HG02943 (cell line): ENCODE results near the gene IGSF1.
"Not testable (repeated sequence)": the region's sequence is repeated elsewhere in the genome, so short reads cannot be mapped to it uniquely, and the experiment has no call there.

Source experiments
- ATAC-seq: cut with Tn5 transposase; IDR thresholded peaks from one replicate; pipeline ENCODE4 v1.9.1; 2021; ENCODE audit warnings: mild to moderate bottlenecking, low read depth, moderate library complexity; ENCODE audit not compliant: unreplicated experiment

Gene IGSF1

DNA sequence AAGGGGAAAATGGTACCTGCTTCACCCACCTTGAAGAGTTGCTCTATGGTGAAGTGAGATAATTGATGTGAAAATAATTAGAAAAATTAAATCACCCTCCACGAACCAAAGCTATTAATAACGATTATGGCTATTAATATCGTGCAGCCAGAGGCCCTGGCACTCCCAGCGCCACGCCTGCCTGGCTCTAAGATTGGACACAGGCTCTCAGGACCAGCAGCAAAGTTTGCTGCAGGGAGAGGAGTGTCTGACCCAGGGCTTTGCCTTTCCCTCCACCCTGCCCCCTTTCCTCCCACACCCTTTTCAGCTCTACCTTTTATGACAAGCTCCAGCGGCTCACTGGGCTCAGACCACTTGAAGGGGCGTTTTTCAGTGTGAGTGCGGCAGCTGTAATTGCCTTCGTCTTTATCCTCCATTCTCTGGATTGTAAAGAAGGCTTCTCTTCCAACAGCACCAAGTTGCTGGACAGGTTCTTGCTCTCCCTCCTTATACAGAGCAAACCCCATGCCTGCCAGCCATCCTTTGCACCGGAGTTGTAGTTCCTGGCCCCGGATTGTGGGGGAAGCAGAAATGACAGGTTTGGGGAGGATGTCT, 11.5 kb downstream of the IGSF1 start:
- no peak for ATAC-seq

DNA sequence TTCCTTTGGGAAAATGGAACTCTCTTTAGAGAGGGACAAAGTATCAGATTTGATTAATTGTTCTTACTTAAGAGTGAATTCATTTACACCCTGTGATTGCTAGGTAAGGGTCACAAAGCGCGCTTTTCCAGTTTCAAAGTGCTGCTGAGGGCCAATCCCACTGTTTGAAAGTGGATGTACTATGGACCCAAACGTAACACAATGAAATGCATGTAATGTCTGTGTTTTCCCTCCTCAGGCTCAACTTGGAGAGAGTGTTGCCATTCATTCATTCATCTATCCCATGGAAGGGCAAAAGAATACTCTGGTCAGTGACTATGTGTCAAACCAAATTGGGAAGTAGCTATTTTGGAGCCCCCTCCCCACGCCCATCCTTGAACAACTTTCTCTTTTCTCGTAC, 16.1 kb downstream of the IGSF1 start:
- ATAC-seq: no peak

DNA sequence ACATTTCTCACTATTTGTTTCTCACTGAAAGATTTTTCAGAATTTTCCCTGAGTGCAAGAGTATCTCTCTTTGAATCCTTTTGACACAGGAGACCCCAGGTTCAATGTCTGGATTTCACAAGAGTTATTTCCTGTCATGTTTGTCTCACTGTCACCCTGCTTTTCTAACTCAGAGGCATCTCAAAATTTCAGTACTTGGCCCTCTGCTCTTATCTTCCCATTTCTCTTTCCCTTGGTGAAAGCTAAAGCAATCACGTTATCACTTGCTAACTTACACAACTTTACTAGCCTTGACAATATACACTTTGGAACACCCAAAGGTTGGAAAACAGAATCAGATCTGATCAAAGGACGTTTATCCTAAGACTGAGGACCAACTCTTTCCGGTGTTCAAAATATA, 17.3 kb downstream of the IGSF1 start:
- ATAC-seq: no peak

DNA sequence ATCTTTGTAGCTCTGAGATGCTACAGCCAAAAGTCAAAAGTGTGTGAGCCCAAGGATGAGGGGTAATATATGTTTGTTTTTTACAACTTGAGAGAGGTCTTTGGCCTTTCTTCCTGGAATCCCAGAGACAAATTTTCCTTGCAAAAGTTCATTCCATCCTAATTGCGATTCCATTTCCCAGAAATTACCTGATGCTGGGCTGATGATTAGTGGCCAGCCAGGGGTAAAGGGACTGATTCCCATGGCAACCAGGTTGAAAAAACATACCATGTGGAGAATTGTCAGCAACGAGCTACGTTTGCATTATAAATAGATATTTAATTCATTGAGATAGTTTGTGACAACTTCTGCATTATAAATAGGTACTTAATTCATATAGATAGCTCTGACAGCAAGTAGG, 17.8 kb downstream of the IGSF1 start:
- ATAC-seq: no peak

DNA sequence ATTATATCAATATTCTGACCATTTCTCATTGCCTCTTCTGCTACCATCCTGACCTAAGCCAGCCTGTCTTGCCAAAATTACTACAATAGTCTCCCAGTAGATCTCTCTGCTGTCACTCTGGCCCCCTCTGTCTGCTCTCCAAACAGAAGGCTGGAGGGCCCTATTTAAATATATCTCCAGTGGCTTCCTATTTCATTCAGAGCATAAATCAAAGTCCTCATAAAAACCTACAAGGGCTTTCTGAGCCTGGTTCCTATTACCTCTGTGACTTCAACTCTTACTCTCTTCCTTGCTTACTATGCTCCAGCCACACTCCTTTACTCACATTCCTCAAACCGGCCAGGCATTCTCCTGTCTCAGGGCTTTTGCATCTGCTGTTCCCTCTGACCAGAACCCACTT, 19.0 kb downstream of the IGSF1 start:
- no peak for ATAC-seq

DNA sequence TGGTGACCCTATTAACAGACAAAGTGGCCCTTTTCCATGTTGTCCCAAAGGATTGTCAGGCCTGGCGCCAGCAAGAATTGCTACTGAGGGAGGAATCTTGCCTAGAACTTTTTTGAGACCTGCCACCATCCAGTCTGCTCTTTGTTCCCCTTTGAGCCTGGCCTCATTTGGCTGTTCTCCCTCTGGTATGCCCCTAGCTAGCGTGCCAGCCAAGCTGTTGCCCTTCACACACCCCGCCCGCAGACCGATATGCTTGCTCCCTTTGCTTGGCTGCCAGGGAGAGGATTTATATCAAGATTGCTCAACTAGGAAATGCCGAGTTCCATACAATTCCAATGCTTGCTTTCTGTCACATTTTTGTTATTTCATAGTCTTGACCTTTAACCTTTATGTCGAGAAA, 24.4 kb downstream of the IGSF1 start:
- no peak for ATAC-seq

DNA sequence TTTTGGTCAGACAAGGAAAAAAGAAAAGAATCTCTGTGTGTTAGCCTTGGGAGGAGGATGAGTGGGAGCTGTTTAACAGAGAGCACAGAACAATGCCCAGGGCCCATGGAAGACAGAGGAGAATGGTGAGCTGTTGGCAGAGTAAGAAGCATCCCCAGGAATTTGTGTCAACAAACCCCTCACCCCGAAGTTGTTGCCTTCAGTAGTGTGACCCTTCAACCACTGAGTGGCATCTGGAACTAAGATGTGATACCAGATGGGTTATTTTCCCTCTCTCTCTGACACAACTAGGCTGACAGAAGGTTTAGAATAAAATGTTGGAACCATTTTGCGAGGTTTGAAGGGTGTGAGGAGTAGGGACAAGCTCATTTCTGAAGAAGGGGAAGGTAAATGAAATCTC, 25.1 kb downstream of the IGSF1 start:
- ATAC-seq: no peak

DNA sequence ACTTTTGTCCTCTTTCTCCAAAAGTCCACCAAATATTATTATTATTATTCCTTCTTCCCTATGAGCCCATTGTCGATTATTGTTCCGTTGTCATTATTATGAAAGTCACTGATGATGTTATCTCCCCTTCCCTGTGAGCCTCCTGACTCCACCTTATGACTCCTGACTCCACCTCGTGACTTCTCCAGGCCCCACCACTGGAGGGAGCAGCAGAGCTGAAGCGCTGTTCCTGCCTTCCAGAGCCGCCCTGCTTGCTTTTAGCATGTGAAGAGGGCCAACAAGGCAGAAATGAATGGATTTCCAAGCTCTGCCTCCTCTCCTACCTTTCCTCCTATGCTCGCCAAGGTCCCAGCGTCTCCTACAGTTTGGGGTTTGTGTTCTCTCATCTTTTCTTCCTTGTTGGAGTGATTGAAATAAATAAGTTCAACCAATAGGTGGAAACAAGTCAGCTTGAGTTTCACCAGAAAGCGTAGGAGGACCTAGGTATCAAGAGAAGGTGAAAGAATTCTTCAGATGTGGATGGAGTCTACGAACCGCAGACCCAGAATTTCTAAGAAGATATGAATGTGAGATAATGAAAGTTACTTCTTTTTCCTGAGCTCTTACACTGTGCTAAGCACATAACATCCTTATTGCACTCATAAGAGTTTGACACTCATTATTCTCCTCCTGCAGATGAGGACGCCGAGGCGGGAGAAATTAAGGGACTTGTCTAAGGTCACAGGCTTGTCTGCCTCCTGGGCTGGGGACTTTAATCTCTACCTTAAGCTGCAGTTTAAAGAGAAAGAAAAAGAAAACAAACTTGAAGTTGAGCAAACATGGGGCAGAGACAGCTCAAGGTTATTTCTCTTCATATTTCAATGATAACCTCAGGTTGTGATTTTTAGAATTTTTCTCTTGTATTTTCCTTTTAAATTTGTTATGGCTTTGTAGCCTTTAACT, 26.1 kb downstream of the IGSF1 start:
- no peak for ATAC-seq

DNA sequence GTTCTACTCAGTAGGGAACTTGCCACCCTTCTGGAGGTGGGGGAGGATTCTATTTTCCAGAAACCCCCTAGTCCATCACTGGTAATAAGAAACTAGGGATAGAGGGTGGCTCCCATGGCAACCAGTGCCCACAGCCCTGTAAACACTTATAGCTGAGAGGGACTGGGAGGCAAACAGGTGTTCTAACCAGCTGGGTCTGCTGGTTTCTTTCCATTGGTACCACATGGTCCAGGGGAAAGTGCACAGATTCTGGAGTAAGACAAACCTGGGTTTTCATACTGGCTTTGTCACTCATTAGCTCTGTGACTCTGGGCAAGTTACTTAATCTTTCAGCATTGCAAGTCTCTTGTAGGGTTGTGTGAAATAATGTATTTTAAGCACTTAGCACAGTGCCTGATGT, 26.9 kb downstream of the IGSF1 start:
- ATAC-seq: no peak

DNA sequence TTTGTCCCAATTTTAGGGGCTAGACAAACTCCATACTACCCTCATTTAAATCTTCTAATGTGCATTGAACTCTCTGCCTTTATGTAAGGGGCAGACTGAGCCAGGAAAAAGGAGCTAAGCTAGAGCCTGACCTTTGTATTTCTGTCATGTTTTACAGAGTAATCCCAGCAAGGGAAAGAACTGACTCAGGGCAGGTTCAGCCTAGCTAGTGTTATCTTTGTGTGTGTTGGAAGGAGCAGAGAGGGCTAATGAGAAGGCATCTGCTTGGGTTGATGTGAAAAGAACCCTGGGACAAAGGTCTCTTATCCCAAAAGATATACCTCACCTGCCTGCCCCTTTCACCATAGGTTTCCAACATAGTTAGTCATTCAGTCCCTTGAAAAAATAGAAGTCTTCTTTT, 31.7 kb downstream of the IGSF1 start:
- ATAC-seq: no peak

DNA sequence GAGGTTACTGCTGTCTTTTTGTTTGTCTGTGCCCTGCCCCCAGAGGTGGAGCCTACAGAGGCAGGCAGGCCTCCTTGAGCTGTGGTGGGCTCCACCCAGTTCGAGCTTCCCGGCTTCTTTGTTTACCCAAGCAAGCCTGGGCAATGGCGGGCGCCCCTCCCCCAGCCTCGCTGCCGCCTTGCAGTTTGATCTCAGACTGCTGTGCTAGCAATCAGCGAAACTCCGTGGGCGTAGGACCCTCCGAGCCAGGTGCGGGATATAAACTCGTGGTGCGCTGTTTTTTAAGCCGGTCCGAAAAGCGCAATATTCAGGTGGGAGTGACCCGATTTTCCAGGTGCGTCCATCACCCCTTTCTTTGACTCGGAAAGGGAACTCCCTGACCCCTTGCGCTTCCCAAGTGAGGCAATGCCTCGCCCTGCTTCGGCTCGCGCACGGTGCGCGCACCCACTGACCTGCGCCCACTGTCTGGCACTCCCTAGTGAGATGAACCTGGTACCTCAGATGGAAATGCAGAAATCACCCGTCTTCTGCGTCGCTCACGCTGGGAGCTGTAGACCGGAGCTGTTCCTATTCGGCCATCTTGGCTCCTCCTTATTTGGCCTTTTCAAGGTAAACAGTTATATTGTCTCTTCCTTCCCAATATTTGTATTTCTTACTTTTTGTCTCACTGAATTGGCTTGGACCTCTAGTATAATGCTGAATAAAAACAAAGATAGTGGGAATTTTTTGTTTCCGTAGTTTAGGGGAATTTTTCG, 37.9 kb downstream of the IGSF1 start:
- ATAC-seq: not testable (repeated sequence)

DNA sequence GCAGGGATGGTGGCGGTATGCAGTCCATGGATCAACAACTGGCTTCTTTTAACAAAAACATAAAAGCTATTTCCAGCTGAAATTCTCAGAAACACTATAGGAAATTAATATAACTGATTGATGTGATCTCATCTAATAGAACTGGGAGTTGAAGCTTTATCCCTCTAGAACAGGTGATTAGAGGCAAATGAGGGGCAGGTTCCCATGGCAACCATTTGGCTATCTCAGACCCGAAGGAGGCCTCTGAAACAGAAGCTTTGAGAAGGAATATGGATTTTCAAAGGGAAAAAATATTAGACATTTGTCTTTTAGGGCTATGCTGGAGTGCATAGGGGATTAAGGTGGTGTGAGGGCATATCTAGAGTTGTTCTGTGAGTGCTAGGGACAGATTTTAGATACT, 50.0 kb downstream of the IGSF1 start:
- ATAC-seq: no peak

DNA sequence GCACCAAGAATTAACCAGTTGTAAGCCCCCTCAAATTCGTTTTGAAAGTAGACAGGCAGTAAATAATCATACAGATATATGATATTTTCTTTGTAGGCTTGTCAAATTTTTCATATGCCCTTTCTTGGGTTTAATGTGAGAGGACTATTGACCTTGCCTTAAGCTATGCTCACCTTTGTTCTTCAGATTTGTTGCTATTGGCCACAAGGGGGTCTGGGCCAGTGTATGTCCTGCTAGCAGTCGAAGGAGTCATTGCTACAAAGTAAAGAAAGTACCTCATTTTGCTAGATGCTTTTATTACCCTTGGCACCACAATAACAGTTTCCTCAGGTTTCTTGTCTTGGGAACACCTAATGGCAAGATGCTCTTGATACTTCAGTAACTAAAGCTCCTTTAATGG, 51.7 kb downstream of the IGSF1 start:
- ATAC-seq: no peak

DNA sequence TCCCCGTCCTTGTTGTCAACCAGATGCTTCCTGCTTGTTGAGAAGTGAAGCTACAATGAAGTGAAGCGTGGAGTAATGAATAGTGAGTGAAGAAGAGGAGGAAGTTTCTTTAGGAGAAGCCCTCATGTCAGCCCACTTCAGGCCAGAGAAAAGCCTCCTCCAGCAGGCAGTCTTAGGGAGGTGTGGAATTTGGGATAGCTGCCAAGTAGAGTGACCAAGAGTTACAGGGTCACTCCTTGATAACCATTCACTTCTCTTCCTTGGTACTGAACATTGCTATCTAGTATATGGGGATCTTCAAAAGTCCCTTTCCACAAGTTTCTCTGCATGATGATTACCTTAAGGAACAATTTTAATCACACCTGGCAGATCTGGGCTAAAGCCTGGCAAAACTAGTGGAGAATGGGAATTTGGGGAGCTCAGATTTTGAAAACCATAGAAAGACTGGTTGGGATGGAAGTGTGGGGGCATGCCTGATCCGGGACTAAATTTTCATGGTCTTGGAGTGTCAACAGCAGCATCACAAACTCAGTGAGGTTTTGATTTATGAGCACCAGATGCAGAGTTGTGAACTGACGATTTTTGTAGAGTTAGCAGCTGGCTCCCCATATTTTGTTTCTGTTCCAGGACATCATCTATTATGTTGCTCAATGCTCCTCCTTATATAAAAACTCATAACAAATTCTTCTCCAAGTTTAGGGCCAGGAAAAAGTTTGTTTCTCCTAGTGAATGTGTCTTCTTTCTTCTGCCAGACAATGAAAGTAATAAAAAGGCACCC, 53.1 kb downstream of the IGSF1 start:
- ATAC-seq: no peak

DNA sequence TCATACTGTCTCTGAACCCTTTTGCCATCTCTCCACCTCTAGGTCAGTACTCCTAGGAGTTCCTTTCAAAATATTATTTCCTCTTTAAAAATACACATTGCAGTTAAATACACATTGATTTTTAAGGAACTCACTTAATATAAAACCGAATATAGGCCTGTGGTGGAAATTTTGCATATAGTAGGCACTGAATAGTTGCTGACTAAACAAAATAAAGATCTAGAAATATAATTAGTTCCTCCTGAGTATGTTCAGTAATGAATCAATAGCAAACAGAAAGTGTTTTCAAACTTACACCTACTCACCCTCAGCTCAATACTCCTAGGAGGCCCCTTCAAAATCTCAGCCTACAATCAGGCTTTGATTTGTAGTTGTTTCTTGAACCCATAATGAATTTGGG, 61.5 kb downstream of the IGSF1 start:
- ATAC-seq: no peak

DNA sequence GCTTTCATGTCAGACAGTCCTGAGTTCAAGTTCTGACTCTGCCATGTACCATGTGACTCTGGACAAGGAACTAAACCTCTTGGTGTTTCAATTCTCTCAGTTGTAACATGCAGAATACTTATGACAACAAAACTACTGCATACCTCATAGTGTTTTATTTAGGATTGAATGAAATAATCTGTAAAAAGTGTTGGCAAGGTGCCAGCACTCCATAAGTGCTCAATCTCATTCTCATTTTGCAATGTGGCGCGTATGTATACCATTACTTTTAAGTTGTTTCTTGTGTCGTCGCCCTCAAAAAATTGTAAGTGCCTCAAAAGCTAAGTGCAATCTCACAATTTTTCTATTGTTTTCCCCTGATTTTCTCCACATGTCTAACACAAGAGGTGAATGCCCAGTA, 62.5 kb downstream of the IGSF1 start:
- no peak for ATAC-seq

DNA sequence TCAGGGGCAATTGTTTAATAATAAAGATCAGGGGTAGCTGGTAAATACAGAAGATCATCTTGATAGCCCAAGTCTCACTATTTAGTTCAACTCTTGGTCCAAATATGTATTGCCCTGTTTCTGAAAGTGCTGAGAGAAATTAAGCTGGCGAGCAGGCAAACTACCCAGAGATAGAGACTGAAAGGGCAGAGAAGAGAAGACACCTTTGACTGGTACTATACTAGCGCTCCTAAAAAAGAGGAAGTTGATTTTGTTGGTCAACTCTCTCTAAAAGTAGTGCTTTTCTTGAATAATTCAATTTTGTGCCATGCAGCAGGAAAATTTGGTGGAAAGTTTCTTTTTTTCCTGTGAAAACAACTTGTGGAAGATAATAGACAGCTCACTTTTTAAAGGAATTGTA, 64.0 kb downstream of the IGSF1 start:
- no peak for ATAC-seq
